NCI-H446 (cell line): ENCODE measurements around the gene TMEM94.
"Not testable (repeated sequence)": the region's sequence is repeated elsewhere in the genome, so short reads cannot be mapped to it uniquely, and the experiment has no call there.

ENCODE experiments used
- DNase-seq, 2 experiments: peaks; one replicate each; lab custom pipeline; 2025; lab: John Stamatoyannopoulos, UW

Gene TMEM94

DNA sequence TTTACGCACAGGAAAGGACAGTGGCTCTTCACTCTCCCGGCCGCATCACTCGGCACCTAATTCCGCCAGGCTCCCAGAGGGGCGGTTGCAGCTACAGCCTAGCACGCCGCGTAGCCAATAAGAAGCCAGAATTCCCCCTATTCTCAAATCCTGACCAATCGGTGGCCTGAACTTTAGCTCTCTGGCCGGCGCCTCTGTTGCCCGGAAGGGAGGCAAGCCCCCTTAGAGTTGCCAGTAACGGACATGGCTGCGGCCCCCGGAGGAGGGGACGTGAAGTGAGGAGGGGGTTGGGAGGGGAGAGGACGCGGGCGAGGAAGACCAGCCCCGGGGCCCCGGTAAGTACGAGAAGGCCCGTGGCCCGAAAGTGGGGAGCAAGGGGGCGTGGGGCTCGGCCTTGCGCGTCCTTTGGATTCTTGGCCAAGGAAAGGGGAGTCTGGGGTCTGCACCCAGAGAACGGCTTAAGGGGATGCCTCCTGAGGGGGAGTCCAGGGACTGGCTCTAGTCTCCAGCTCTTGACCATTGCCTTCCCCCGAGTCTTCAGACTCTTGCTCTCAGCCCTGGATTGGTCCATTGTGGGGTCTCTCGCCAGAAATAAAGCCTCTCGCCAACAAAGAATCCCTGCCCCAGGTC, at the start of gene TMEM94:
Gene TMEM94 (plus strand): TSS at position 219 of the 630 bp plus-strand sequence. CDS start 15,271 bp downstream, outside the sequence.
- DNase-seq, result peak; percentile 97 to 99

GRCh38 chr17:75407655-75408352, 48.6 kb upstream of the TMEM94 start:
- no peak for DNase-seq

DNA sequence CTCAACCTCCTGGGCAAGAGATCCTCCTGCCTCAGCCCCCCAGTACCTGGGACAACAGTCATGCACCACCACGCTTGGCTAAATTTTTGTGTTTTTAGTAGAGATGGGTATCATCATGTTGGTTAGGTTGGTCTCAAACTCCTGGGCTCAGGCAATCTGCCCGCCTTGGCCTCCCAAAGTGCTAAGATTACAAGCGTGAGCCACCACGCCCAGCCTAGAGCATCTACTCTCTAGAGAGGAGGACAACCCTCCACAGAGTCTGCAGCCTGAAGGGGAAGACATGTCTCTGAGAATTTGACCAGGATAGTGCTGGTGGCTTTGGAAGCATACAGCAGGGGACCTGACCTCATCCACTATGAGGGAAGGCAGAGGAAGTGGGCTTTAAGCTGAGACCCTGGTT, 46.3 kb upstream of the TMEM94 start:
- DNase-seq, result no peak

- no peak for DNase-seq
These were observed 44.9 kb upstream of the TMEM94 start for GRCh38 chr17:75411328-75412067.

DNA sequence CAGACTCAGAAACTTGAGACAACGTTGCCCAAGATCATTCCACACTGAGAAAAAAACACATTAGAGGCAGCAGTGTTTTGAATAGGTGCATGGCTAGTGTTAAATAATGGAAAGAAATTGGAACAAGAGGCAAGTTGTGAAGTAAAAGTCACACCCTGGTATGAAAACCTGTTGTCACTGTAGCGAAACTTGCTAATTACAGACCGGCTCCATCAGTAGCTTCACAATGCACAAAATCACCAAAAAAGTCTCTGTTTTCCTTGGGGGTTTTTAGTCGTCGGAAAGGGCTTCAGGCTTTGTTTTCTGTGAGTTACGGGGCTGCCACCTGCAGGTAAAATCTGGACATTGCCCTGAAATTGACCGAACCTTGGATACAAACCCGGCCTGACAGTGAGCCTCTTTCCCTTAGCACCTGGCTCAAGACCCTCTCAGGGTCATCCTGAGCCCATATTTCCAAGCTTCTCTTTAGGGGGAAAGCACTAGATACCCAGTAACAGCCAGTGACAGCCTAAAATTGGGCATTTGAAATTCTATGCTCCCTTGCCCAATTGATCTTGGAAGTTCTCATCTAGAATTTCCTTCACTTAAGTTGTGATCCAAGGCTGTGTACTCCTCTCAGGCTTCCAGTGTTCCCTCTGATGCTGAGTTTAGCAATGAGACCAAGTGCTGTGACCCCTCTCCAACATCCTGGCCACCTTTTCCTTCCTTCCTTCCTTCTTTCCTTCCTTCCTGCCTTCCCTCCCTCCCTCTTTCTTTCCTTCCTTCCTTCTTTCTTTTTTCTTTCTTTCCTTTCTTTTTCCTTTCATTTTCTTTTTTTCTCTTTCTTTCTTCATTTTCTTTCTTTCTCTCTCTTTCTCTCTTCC, 43.7 kb upstream of the TMEM94 start:
- peak; percentile 54 to 85 for DNase-seq

- DNase-seq, result no peak
These were observed 41.9 kb upstream of the TMEM94 start for GRCh38 chr17:75414488-75414887.

DNA sequence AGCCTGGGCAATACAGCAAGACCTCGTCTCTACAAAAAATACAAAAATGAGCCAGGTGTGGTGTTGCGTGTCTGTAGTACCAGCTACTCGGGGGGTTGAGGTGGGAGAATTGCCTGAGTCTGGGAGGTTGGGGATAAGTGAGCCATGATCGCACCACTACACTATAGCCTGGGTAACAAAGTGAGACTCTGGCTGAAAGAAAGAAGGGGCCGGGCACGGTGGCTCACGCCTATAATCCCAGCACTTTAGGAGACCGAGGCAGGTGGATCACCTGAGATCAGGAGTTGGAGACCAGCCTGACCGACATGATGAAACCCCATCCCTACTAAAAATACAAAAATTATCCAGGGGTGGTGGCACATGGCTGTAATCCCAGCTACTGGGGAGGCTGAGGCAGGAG, 40.4 kb upstream of the TMEM94 start:
- DNase-seq, result no peak

DNA sequence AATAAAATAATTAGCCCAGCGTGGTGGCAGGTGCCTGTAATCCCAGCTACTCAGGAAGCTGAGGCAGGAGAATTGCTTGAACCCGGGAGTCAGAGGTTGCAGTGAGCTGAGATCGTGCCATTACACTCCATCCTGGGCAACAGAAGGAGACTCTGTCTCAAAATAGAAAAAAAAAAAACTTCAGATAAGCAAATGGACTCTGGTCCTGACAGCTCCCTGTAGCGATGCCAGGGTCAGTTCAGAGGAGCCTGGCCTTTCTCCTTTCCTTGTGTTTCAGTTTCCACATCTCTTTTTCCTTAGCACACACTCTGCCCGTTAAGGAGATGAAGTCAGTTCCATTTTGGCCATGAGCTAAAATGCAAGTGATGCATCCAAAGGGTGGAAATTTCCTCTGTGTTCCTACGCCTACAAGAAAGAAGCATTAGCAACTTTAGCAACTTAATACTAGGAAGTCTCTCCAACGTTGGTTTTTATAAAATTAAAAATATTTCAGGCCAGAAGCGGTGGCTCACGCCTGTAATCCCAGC, 39.3 kb upstream of the TMEM94 start:
- no peak for DNase-seq

- no peak for DNase-seq
These were observed 37.9 kb upstream of the TMEM94 start for GRCh38 chr17:75418531-75418930.

- DNase-seq, result no peak
These were observed 27.6 kb upstream of the TMEM94 start for GRCh38 chr17:75428543-75429469.

DNA sequence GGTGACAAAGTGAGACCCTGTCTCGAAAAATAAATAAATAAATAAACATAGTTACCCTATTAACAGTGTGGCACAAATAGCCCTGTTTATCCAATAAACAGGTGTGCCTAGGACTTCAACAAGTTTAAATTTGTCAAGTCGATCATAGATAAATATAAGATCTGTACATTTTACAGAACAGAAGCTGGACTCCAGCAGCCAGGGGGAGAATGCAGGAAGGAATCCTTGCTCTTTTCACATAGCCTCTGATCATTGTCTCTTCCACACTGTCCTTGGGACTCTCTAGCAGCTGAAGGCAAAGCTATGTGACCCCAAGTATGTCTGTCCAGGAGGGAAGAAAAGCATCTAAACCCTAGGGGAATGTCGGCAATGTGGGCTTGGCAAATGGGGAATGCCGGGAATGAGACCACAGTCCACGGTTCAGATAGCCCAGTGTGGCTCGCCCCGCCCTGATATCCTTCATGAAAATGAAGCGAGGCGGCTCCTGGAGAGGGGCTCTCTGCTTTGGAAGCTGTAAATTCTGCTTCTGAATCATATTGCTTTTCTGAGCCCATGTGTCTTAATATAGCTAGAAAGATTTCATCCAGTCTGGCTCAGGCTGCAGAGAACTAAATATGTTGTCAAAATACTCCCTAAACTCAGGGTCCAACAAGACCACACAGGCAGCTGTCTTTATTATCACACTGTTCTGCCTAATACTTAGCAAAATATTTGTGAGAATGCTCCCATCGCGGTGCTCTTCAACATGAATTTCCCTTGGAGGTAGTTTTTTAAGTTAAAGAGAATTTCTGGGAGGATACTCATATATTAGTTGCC, 26.1 kb upstream of the TMEM94 start:
- no peak for DNase-seq

DNA sequence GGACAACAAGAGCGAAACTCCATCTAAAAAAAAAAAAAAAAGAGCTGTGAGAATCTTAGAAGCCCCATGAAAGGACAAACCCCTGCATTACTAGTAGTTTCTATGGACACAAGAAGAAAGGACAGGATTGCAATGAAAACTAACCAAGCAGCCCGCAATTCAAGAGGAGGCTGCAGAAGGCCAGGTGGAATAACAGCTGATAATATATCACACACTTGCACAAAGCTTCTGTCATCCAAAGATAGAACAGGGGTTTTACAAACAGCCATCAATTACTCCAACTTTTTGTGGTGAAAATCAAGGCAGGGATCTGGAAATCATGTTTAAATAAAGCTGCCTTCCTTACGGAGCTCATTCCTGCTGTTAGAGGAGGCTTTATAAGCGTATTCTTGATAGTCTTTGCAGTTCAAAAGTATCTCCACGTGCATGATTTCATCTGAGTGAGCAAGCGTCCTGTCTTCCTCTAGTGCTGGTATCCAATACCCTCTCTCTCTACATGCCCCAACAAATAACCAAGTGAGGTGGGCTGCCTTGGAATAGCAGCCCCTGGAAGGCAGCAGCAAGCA, 23.1 kb upstream of the TMEM94 start:
- DNase-seq, result no peak

DNA sequence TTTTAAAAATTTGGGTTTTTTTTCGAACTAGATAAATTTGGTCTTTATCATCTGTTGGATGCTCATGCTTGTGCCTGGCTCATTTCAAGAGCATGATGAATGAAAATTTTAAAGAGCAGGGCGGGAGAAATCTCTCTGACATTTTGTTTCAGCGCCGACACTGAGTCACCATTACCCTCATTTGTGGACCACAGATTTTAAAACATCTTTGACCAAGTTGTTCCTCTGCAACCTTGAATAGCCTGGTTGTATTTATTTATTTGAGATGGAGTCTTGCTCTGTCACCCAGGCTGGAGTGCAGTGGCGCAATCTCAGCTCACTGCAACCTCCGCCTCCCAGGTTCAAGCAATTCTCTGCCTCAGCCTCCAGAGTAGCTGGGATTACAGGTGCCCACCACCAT, 22.0 kb upstream of the TMEM94 start:
- not testable (repeated sequence) for DNase-seq

DNA sequence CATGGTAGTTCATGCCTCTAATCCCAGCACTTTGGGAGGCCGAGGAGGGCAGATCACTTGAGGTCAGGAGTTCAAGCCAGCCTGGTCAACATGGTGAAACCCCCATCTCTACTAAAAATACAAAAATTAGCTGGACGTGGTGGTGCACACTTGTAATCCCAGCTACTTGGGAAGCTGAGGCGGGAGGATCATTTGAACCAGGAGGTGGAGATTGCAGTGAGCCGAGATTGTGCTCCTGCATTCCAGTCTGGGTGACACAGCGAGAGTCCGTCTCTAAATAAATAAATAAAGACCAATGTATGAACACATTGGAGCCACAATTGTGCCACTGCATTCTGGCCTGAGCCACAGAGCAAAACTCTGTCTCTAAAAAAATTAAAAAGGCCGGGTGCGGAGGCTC, 19.0 kb upstream of the TMEM94 start:
- not testable (repeated sequence) for DNase-seq

GRCh38 chr17:75439287-75439686, 17.1 kb upstream of the TMEM94 start:
- DNase-seq, result no peak

DNA sequence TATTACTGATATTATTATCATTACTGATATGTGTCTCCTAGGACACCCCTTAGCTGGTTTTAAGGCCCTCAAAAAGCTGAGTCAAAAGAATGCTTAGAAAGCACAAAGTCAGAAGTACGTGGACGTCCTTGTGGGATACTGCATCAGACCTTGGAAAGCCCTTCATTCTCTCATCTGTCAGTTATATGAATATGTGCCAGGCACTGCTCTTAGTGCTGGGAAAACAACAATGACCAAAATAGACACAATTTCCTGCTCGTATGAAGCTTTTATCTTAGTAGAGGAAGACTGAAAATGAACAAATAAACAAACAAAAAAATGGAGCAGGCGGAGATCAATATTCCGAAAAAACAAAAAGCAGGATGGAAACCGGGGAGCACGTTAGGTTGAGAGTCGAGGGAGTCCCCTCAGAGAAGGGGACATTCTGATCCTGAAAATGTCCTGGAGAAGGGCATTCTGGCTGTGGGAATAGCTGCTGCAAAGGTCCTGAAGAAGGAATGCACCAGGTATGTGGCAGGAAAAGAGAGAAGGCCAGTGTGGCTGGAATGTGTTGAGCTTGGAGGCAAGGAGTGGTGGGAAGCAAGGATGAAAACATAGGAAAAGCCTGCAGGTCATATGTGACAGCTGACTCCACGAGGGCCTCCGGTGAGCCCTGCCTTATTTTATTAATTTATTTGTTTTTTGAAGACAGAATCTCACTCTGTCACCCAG, 15.5 kb upstream of the TMEM94 start:
- DNase-seq, result no peak

DNA sequence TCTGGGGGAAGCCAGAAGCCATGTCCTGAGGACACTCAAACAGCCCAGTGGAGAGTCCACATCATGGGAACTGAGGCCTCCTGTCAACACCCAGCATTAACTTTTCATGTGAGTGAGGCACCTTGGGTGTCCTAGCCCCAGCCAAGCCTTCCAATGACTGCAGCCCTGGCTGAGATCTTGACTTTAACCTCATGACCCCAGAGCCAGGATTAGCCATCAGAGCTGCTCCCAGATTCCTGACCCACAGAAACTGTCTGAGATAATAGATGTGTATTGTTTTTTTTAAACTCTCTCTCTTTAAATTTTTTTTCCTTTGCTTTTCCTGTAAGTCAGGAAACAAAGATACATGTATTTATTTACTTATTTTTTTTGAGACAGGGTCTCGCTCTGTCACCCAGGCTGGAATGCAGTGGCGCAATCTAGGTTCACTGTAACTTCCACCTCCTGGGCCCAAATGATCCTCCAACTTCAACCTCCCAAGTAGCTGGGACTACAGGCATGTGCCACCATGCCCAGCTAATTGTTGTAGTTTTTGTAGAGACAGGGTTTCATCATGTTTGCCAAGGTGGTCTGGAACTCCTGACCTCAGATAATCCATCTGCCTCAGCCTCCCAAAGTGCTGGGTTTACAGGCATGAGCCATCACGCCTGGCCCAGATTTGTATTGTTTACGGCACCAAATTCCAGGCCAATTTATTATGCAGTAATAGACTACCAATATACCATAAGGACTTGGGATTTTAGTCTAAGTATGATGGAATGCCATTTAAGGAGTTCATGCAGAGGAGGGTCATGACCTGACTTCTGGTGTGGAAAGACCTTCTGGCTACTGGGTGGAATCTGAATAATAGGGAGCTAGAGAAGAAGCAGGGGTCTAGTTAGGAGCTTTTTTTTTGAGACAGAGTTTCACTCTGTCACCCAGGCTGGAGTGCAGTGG, 14.0 kb upstream of the TMEM94 start:
- DNase-seq, result no peak

GRCh38 chr17:75445296-75445695, 11.1 kb upstream of the TMEM94 start:
- no peak for DNase-seq
